HL-60 (cell line): Measurements from ENCODE around the gene SOAT2.

Source experiments
- DNase-seq, 2 experiments: peaks; one replicate each; pipeline ENCODE4 v3.0.0-alpha.2; 2010 to 2020; ENCODE audit warnings: low read depth in 1 of 2, low spot score in 1 of 2
- H3K27ac ChIP-seq: fragments of 250-450 bp; sonication (Bioruptor Pico); replicated peaks from 2 replicates; pipeline ENCODE4 v1.5.1; 2020; ENCODE audit warnings: mild to moderate bottlenecking, moderate library complexity
- H3K27me3 ChIP-seq: fragments of 250-450 bp; sonication (Bioruptor Pico); 2 replicates; pipeline ENCODE4 v1.5.1; 2021; ENCODE audit warnings: mild to moderate bottlenecking, moderate library complexity; ENCODE audit not compliant: insufficient read depth, poor library complexity, severe bottlenecking
- H3K4me3 ChIP-seq: replicated peaks from 2 replicates; pipeline ENCODE4 v1.5.1; 2011; ENCODE audit warnings: mild to moderate bottlenecking, control low read depth, low read length; ENCODE audit not compliant: insufficient read depth
- GABPA ChIP-seq: IDR thresholded peaks from 2 replicates; pipeline ENCODE4 v1.6.1; 2012; ENCODE audit warnings: low read depth
- POLR2AphosphoS5 ChIP-seq: IDR thresholded peaks from 2 replicates; pipeline ENCODE4 v1.6.1; 2012; ENCODE audit warnings: low read depth
- REST ChIP-seq: IDR thresholded peaks from 2 replicates; pipeline ENCODE4 v1.6.1; 2012; ENCODE audit warnings: low read depth; ENCODE audit not compliant: insufficient replicate concordance
- SPI1 ChIP-seq: IDR thresholded peaks from 2 replicates; pipeline ENCODE4 v1.6.1; 2012; ENCODE audit warnings: low read depth, mild to moderate bottlenecking, borderline replicate concordance
- TF ChIP-seq, protein P1 (sequence below): IDR thresholded peaks from one replicate; pipeline ENCODE4 v1.5.1; 2011; ENCODE audit warnings: low read length, control low read depth, inconsistent platforms; ENCODE audit not compliant: insufficient read depth

Gene SOAT2

GRCh38 chr12:53120685-53121525, 17.6 kb downstream of the SOAT2 start:
- Histone ChIP-seq H3K27ac (no peak overlapping the region), H3K4me3 (no peak overlapping the region), H3K27me3 (no peaks in the 10 kb centered on the region)
- TF ChIP-seq POLR2AphosphoS5 = no peak
- no peak for TF ChIP-seq REST
- TF ChIP-seq, protein P1, sequence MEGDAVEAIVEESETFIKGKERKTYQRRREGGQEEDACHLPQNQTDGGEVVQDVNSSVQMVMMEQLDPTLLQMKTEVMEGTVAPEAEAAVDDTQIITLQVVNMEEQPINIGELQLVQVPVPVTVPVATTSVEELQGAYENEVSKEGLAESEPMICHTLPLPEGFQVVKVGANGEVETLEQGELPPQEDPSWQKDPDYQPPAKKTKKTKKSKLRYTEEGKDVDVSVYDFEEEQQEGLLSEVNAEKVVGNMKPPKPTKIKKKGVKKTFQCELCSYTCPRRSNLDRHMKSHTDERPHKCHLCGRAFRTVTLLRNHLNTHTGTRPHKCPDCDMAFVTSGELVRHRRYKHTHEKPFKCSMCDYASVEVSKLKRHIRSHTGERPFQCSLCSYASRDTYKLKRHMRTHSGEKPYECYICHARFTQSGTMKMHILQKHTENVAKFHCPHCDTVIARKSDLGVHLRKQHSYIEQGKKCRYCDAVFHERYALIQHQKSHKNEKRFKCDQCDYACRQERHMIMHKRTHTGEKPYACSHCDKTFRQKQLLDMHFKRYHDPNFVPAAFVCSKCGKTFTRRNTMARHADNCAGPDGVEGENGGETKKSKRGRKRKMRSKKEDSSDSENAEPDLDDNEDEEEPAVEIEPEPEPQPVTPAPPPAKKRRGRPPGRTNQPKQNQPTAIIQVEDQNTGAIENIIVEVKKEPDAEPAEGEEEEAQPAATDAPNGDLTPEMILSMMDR = no peak
- TF ChIP-seq SPI1 = no peak
- no peak for TF ChIP-seq GABPA
- DNase-seq = no peak

DNA sequence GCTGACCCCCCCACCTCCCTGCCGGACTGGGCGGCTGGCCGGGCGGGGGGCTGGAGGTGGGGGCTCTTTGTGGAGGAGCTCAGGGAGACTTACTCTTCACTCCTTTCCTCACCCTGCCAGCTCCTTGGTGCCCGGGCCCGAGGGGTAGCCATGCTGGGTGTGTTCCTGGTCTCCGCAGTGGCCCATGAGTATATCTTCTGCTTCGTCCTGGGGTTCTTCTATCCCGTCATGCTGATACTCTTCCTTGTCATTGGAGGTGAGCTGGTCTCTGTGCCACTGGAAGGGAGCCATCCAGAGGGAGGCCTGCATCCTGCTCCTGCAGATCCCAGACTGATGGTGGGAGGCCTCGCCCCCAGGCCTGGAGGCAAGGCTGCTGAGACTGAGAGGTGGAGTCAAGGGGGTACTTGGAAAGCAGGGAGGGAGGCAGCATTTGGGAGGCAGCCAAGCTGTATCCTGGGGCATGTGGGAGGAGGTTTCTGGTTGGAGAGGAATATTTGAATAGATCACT, 19.7 kb downstream of the SOAT2 start:
- H3K4me3 ChIP-seq = no peak overlapping the region
- no peak for DNase-seq
- H3K27me3 ChIP-seq = no peaks in the 10 kb centered on the region
- TF ChIP-seq GABPA (no peak), SPI1 (no peak), REST (no peak)
- H3K27ac ChIP-seq = no peak overlapping the region

GRCh38 chr12:53123578-53124351, 20.5 kb downstream of the SOAT2 start:
- no peak for DNase-seq
- H3K4me3 ChIP-seq = no peak overlapping the region
- TF ChIP-seq REST (no peak), SPI1 (no peak), POLR2AphosphoS5 (no peak), GABPA (no peak)
- H3K27ac ChIP-seq = no peak overlapping the region
- no peaks in the 10 kb centered on the region for H3K27me3 ChIP-seq

DNA sequence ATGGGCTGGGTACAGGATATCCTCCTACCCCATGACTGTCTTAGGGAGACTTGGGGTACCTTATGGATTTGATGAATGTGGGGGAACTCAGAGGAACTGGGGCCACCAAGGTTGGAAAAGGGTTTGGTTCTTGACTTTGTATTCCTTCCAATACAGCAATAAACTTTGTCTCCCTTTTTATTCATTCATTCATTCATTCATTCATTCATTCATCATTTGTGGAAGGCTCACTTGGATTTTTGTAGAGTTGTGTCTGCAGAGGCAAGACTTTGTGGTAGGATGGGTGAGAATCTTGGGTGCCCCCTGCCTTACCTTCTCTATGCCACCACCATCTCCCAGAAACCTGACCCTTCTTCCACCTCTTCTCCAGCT, 21.1 kb downstream of the SOAT2 start:
- no peak for DNase-seq
- Histone ChIP-seq H3K27me3 (no peaks in the 10 kb centered on the region), H3K4me3 (no peak overlapping the region), H3K27ac (no peak overlapping the region)
- TF ChIP-seq POLR2AphosphoS5 (no peak), SPI1 (no peak), GABPA (no peak), REST (no peak)
- TF ChIP-seq, protein P1 = no peak
